Panc1 (cell line): ENCODE results near the gene FZD7.

ENCODE experiments used
- POLR2AphosphoS5 ChIP-seq: IDR thresholded peaks from 2 replicates; pipeline ENCODE4 v1.6.1; 2012; ENCODE audit warnings: mild to moderate bottlenecking, low read depth, low read length, moderate library complexity
- TCF7L2 ChIP-seq: IDR thresholded peaks from 2 replicates; pipeline ENCODE4 v1.6.1; 2011; ENCODE audit warnings: mild to moderate bottlenecking, low read depth, low read length, inconsistent platforms

- TF ChIP-seq POLR2AphosphoS5 (no peak), TCF7L2 (no peak)
These were observed 47.8 kb upstream of the FZD7 start for GRCh38 chr2:201985728-201986462.
